Heart left ventricle (tissue), 16 donors: ENCODE data around the gene TMEM74B. TPM values are rescaled to one million over a fixed set of nuclear protein-coding genes. Genes with fewer than 3 reads are reported as not detected.

Experiments used
- ATAC-seq, 4 donors: fragments of 200-7000 bp; cut with Tn5 transposase; one replicate each; pipeline ENCODE4 v1.9.1; 2020 to 2022; ENCODE audit warnings: moderate library complexity in 4 of 4, mild to moderate bottlenecking in 3 of 4, moderate number of reproducible peaks in 1 of 4
- DNase-seq, 5 donors: peaks; one replicate each; pipeline ENCODE4 v3.0.0-alpha.2; 2020
- H3K27ac ChIP-seq, 12 donors: fragments of 200-600 bp; sonication (generic) in 4 of 12; one replicate each; pipeline versions ENCODE4 v1.5.0 to v1.8.0; 2016 to 2022; ENCODE audit warnings: mild to moderate bottlenecking in 2 of 12
- H3K27me3 ChIP-seq, 9 donors: fragments of 200-600 bp; sonication (generic) in 2 of 9; one replicate each; pipeline versions ENCODE4 v1.5.1 to v1.8.0; 2016 to 2022; ENCODE audit warnings: mild to moderate bottlenecking in 3 of 9
- H3K36me3 ChIP-seq, 9 donors: fragments of 200-600 bp; sonication (generic) in 2 of 9; one replicate each; pipeline versions ENCODE4 v1.5.0 to v1.8.0; 2018 to 2022; ENCODE audit warnings: mild to moderate bottlenecking in 2 of 9
- H3K4me1 ChIP-seq, 12 donors: fragments of 200-600 bp; sonication (generic) in 4 of 12; one replicate each; pipeline versions ENCODE4 v1.5.0 to v1.8.0; 2016 to 2022; ENCODE audit warnings: mild to moderate bottlenecking in 3 of 12
- H3K4me3 ChIP-seq, 12 donors: fragments of 200-600 bp; sonication (generic) in 4 of 12; one replicate each; pipeline versions ENCODE4 v1.5.0 to v1.8.0; 2017 to 2022; ENCODE audit warnings: mild to moderate bottlenecking in 9 of 12, moderate library complexity in 4 of 12
- H3K9me3 ChIP-seq, 12 donors: fragments of 200-600 bp; sonication (generic) in 4 of 12; one replicate each; pipeline versions ENCODE4 v1.5.0 to v1.8.0; 2016 to 2022; ENCODE audit warnings: mild to moderate bottlenecking in 1 of 12
- POLR2A ChIP-seq, 2 donors: fragments of 450-650 bp; IDR thresholded peaks; one replicate each; pipeline ENCODE4 v1.6.1; 2017; ENCODE audit warnings: antibody characterized with exemption in 2 of 2, mild to moderate bottlenecking in 2 of 2, moderate library complexity in 2 of 2
- WGBS, 4 donors: extraction: QIAGEN DNeasy Blood & Tissue Kit in 2 of 4; methylation state at CpG; one replicate each; pipeline versions ENCODE4 v1.1.5 to v1.1.7; 2013 to 2018; 5-methylcytosine and 5-hydroxymethylcytosine counted together
- intact Hi-C, 10 donors: fragments of 100-400 bp; cut with DNase I; formaldehyde crosslinking; loops; one replicate each; pipeline versions ENCODE4 v1.11.1 to v1.14.2; 2022
- polyA plus RNA-seq, 2 donors: library from polyadenylated mRNA; stranded (reverse); fragments of 200-250 nt; gene quantifications; one replicate each; pipeline ENCODE4 v1.2.3, GENCODE V29; 2013
- total RNA-seq, 9 donors: library from RNA; depleted of rRNA in 2 of 9; stranded (reverse); fragments of >200 nt in 2 of 9; fragmentation: NEBNext Ultra II Directional in 3 of 9; extraction: Animal tissue kit (Norgen Biotek cat#: 25700) in 3 of 9; gene quantifications; one replicate each; pipeline versions ENCODE4 v1.1.0 to v1.2.4, GENCODE V29; 2016 to 2023
- TF ChIP-seq, protein P1 (sequence below), 12 donors: fragments of 200-600 bp; sonication (generic) in 4 of 12; IDR thresholded peaks; one replicate each; pipeline versions ENCODE4 v1.5.0 to v1.8.0; 2018 to 2022; ENCODE audit warnings: antibody characterized with exemption in 12 of 12, mild to moderate bottlenecking in 5 of 12
- donor health status: ischemic (EF 13 %, LVEDD 7.1; RV severe dilation, severe dysfunction).
- donor health status: healthy with polysubstance abuse.
- donor health status: DM: no; HTN: yes; CAD: no.
- donor health status: DM: no; HTN: no; CAD: no.
- donor health status: ischemic (EF 25% LVEDD 6.9; RV normal size, moderate dysfunction).
- donor health status: ischemic (EF 25% LVEDD 5.7; RV mildly dilated, moderate dysfunction).
- donor health status: healthy.
- donor health status: DM: yes; HTN: yes; CAD: no.
- donor health status: ischemic (EF 35%, LVEDD 5.7; RV mildly dilated, moderate dysfunction).
- donor health status: nonischemic (EF 11% LVEDD 7.7; RV severe dilation, severe dysfunction).
- donor health status: DM: yes; HTN: yes; CAD: no.
- donor health status: PGD.
- donor health status: ischemic (EF 29% LVEDD 5.4; RV normal size, mild dysfunction).
- donor health status: nonischemic (EF 23%, LVEDD 6.1; RV moderate dilation, normal function).

Gene TMEM74B
- total and polyA plus RNA-seq, 11 donors = 0.55 to 6.6 (median 1.9) TPM

DNA sequence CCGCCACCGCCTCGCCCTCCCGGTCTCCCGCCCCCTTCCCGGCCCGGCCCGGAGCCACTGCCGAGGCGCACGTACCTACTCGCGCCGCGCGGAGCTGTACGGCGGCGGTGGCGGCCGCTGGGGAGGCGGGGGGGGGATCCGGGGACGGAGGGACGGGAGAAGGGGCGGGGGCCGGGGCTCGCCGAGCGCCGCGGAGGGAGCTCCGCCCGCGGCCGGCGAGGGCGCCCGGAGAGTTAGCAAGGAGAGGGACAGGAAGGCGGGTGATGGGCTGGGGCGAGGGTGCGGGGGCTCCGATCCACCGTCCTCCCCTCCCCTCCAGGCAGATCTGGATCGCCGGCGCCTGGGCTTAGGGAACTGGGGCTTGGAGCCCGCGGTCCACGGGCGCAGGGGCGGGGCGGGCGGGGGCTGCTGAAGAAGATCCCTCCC, 548 bp upstream of the TMEM74B start:
- TF ChIP-seq, protein P1, sequence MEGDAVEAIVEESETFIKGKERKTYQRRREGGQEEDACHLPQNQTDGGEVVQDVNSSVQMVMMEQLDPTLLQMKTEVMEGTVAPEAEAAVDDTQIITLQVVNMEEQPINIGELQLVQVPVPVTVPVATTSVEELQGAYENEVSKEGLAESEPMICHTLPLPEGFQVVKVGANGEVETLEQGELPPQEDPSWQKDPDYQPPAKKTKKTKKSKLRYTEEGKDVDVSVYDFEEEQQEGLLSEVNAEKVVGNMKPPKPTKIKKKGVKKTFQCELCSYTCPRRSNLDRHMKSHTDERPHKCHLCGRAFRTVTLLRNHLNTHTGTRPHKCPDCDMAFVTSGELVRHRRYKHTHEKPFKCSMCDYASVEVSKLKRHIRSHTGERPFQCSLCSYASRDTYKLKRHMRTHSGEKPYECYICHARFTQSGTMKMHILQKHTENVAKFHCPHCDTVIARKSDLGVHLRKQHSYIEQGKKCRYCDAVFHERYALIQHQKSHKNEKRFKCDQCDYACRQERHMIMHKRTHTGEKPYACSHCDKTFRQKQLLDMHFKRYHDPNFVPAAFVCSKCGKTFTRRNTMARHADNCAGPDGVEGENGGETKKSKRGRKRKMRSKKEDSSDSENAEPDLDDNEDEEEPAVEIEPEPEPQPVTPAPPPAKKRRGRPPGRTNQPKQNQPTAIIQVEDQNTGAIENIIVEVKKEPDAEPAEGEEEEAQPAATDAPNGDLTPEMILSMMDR (IDR thresholded peaks at IDR 0.05) = no peak
- TF ChIP-seq POLR2A (IDR thresholded peaks at IDR 0.05) = no peak
- peaks cover 0 to 31% (median 7%) of the 10 kb centered on the region in 12 donors for H3K4me1 ChIP-seq
- ATAC-seq (peak in 3 of 4 donors; percentile 6 to 36 (median 31)), DNase-seq (no peak)
- H3K36me3 ChIP-seq = peaks cover 0 to 3% (median 0%) of the 10 kb centered on the region in 9 donors
- no peaks in the 10 kb centered on the region for H3K9me3 ChIP-seq
- H3K27ac ChIP-seq = peak overlapping the region in 6 of 12 donors; percentile 46 to 66 (median 46)
- H3K4me3 ChIP-seq = peak overlapping the region; percentile 42 to 69 (median 58)
- intact Hi-C loops = loop anchor here in 3 of 10 donors (10.0 kb wide), 2 partner anchors 221 to 371 kb away; no protein-coding TSS in a partner anchor
- peaks cover 0 to 38% (median 9%) of the 10 kb centered on the region in 9 donors for H3K27me3 ChIP-seq
- WGBS, 4 donors = 0 to 1% (median 0%) methylated on average over 25 to 54 of the region's 54 CpGs

GRCh38 chr20:1184260-1184637, 532 bp downstream of the TMEM74B start:
- H3K9me3 ChIP-seq = no peaks in the 10 kb centered on the region
- DNase-seq = no peak
- no peak overlapping the region for H3K27ac ChIP-seq
- WGBS, 4 donors = 21 to 37% (median 26%) methylated on average over 13 of the region's 13 CpGs
- H3K4me1 ChIP-seq = peaks cover 0 to 31% (median 6%) of the 10 kb centered on the region in 12 donors
- no peak for TF ChIP-seq POLR2A (IDR thresholded peaks at IDR 0.05)
- TF ChIP-seq, protein P1 (IDR thresholded peaks at IDR 0.05) = no peak
- ATAC-seq = no peak
- H3K4me3 ChIP-seq = peak overlapping the region in 10 of 12 donors; percentile 50 to 69 (median 60)
- peaks cover 0 to 3% (median 0%) of the 10 kb centered on the region in 9 donors for H3K36me3 ChIP-seq
- peaks cover 0 to 38% (median 9%) of the 10 kb centered on the region in 9 donors for H3K27me3 ChIP-seq
- intact Hi-C loops = loop anchor here in 3 of 10 donors (10.0 kb wide), 2 partner anchors 219 to 369 kb away; no protein-coding TSS in a partner anchor

DNA sequence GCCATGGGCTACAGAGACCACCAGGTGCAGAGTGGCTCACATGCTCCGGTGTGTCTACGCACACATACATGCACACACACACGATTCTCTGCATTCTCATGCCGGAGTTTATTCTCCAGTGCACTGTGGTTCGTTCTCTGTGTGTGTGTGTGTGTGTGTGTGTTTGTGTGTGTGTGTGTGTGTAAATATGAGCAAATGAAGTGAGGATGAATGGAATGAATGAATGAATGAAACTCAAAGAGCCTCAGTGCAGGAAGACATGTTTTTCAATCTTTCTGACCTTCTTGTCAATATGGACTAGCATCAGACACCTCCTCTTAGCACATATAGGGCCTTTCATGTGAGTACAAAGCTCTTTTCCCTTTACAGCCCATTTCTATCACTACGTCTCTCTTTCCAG, 1.6 kb downstream of the TMEM74B start:
- intact Hi-C loops = loop anchor here in 3 of 10 donors (10.0 kb wide), 2 partner anchors 218 to 368 kb away; no protein-coding TSS in a partner anchor
- ATAC-seq (no peak), DNase-seq (no peak)
- H3K4me1 ChIP-seq = peaks cover 0 to 31% (median 6%) of the 10 kb centered on the region in 12 donors
- no peaks in the 10 kb centered on the region for H3K9me3 ChIP-seq
- TF ChIP-seq, protein P1 (IDR thresholded peaks at IDR 0.05) = no peak
- no peak for TF ChIP-seq POLR2A (IDR thresholded peaks at IDR 0.05)
- WGBS, 4 donors = 63 to 86% (median 78%) methylated on average over 6 of the region's 6 CpGs
- peaks cover 0 to 6% (median 0%) of the 10 kb centered on the region in 9 donors for H3K36me3 ChIP-seq
- peaks cover 0 to 38% (median 9%) of the 10 kb centered on the region in 9 donors for H3K27me3 ChIP-seq
- no peak overlapping the region for H3K4me3 ChIP-seq
- H3K27ac ChIP-seq = no peak overlapping the region

- ATAC-seq (peak in 1 of 4 donors; percentile 14), DNase-seq (no peak)
- Histone ChIP-seq H3K27me3 (peaks cover 0 to 32% (median 9%) of the 10 kb centered on the region in 9 donors), H3K9me3 (no peaks in the 10 kb centered on the region), H3K4me1 (peaks cover 0 to 26% (median 3%) of the 10 kb centered on the region in 12 donors), H3K36me3 (peaks cover 0 to 6% (median 0%) of the 10 kb centered on the region in 9 donors), H3K27ac (peak overlapping the region in 1 of 12 donors; percentile 17), H3K4me3 (no peak overlapping the region)
- intact Hi-C loops = loop anchor here in 3 of 10 donors (10.0 kb wide), 2 partner anchors 217 to 367 kb away; no protein-coding TSS in a partner anchor
- no peak for TF ChIP-seq POLR2A (IDR thresholded peaks at IDR 0.05)
- TF ChIP-seq, protein P1 (IDR thresholded peaks at IDR 0.05) = no peak
- 48 to 60% (median 52%) methylated on average over 4 of the region's 4 CpGs for WGBS, 4 donors
These were observed 2.7 kb downstream of the TMEM74B start for GRCh38 chr20:1182106-1182505.
